IgD-negative memory B cell (primary cell): Measurements from ENCODE around the gene DVL1. TPM values are rescaled to one million over a fixed set of nuclear protein-coding genes. Genes with fewer than 3 reads are reported as not detected.
"Not testable (repeated sequence)": the region's sequence is repeated elsewhere in the genome, so short reads cannot be mapped to it uniquely, and the experiment has no call there.

Experiments
- H3K27ac Mint-ChIP-seq, 3 donors: one replicate each; pipeline ENCODE4 v1.8.0; 2020 to 2022; ENCODE audit warnings: mild to moderate bottlenecking in 3 of 3, mixed read lengths in 3 of 3, moderate library complexity in 1 of 3
- H3K27me3 Mint-ChIP-seq: one replicate; pipeline ENCODE4 v1.8.0; 2021; ENCODE audit warnings: mixed read lengths
- H3K36me3 Mint-ChIP-seq: one replicate; pipeline ENCODE4 v1.8.0; 2020; ENCODE audit warnings: mild to moderate bottlenecking, mixed read lengths
- H3K4me1 Mint-ChIP-seq, 3 donors: one replicate each; pipeline ENCODE4 v1.8.0; 2020 to 2022; ENCODE audit warnings: mixed read lengths in 3 of 3, mild to moderate bottlenecking in 1 of 3
- H3K4me3 Mint-ChIP-seq, 4 donors: one replicate each; pipeline ENCODE4 v1.8.0; 2020 to 2022; ENCODE audit warnings: mild to moderate bottlenecking in 4 of 4, mixed read lengths in 4 of 4, moderate library complexity in 3 of 4
- H3K9me3 Mint-ChIP-seq, 3 donors: one replicate each; pipeline ENCODE4 v1.8.0; 2020 to 2021; ENCODE audit warnings: mixed read lengths in 3 of 3, mild to moderate bottlenecking in 1 of 3
- polyA plus RNA-seq: library from polyadenylated mRNA; unstranded; fragments of 300-500 nt; fragmentation: Illumina TruSeq; gene quantifications from one replicate; pipeline ENCODE4 v1.2.3, GENCODE V29; 2021

The DVL1 gene
- polyA plus RNA-seq, 1 donor from 2014 or later: 1.0 TPM

GRCh38 chr1:1380860-1381259 is 31.6 kb upstream of the DVL1 start:
- no peaks in the 10 kb centered on the region for H3K9me3 Mint-ChIP-seq
- H3K27me3 Mint-ChIP-seq: no peaks in the 10 kb centered on the region
- H3K27ac Mint-ChIP-seq: no peak overlapping the region
- H3K4me3 Mint-ChIP-seq: no peak overlapping the region
- no peaks in the 10 kb centered on the region for H3K36me3 Mint-ChIP-seq
- peaks cover 0 to 2% (median 2%) of the 10 kb centered on the region in 3 donors for H3K4me1 Mint-ChIP-seq

GRCh38 chr1:1377540-1378205 is 28.5 kb upstream of the DVL1 start:
- peak overlapping the region in 1 of 3 donors; percentile 59 for H3K27ac Mint-ChIP-seq
- peak overlapping the region in 1 of 4 donors; percentile 22 for H3K4me3 Mint-ChIP-seq

DNA sequence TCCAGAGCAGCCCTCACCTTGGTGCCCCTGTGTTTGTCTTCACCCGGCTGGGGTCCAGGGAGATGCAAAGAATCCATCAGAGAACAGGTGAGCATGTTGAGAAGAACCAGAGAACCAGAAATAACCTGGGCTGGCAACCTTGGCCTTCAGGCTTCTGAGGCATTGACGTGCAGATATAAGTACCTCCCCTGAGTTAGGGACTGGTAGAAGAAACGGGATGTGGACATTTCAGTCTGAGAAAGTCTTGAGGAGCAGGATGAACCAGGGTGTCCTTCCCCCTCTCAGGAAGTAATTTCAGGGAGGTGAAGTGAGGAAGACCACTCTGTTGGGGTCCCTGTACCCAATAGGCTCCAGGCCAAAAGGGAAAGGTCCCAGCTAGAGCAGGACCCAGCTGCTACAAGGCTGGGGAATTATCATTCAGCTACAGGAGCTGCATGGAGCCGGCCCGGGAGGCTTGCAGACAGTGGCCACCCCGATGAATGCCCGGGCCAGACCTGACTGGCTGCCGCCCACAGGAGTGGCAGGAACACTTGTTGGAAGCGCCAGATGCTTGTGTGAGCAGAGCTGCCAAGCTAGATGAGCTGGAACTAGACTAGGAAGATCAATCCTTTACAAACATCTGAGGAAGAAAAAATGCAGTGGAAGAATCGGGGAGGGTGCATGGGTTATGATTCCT is 27.5 kb upstream of the DVL1 start:
- Mint-ChIP-seq H3K27ac (peak overlapping the region in 1 of 3 donors; percentile 85), H3K4me3 (peak overlapping the region; percentile 54 to 93 (median 67)), H3K4me1 (peaks cover 4 to 8% (median 5%) of the 10 kb centered on the region in 3 donors), H3K27me3 (no peaks in the 10 kb centered on the region), H3K36me3 (no peaks in the 10 kb centered on the region), H3K9me3 (no peaks in the 10 kb centered on the region)

More at GRCh38 chr1:1377540-1378205, 28.5 kb upstream of the DVL1 start:
- H3K4me1 Mint-ChIP-seq: peaks cover 4 to 7% (median 5%) of the 10 kb centered on the region in 3 donors
- H3K27me3 Mint-ChIP-seq: no peaks in the 10 kb centered on the region
- no peaks in the 10 kb centered on the region for H3K36me3 Mint-ChIP-seq
- no peaks in the 10 kb centered on the region for H3K9me3 Mint-ChIP-seq

- H3K27me3 Mint-ChIP-seq: no peaks in the 10 kb centered on the region
Observed at GRCh38 chr1:1374929-1375662, 25.9 kb upstream of the DVL1 start, which contains the start of gene AURKAIP1. Gene AURKAIP1, minus strand, starts transcription at chr1:1375207. Its CDS starts 451 bp downstream, at chr1:1374756.

GRCh38 chr1:1374589-1374928 is 25.3 kb upstream of the DVL1 start:
- Mint-ChIP-seq H3K4me1 (peaks cover 5 to 8% (median 6%) of the 10 kb centered on the region in 3 donors), H3K4me3 (peak overlapping the region; percentile 85 to 93 (median 90)), H3K36me3 (no peaks in the 10 kb centered on the region), H3K27me3 (no peaks in the 10 kb centered on the region), H3K27ac (peak overlapping the region in 1 of 3 donors; percentile 67), H3K9me3 (no peaks in the 10 kb centered on the region)

More at GRCh38 chr1:1374929-1375662, 25.9 kb upstream of the DVL1 start, which contains the start of gene AURKAIP1:
- peak within 1 kb of the TSS; percentile 91 to 96 (median 96) for H3K27ac Mint-ChIP-seq
- H3K9me3 Mint-ChIP-seq: no peaks in the 10 kb centered on the region
- H3K4me3 Mint-ChIP-seq: peak within 1 kb of the TSS; percentile 85 to 93 (median 90)
- H3K4me1 Mint-ChIP-seq: peaks cover 5 to 8% (median 5%) of the 10 kb centered on the region in 3 donors
- H3K36me3 Mint-ChIP-seq: no peaks in the 10 kb centered on the region

GRCh38 chr1:1373815-1374588 is 24.8 kb upstream of the DVL1 start:
- H3K9me3 Mint-ChIP-seq: no peaks in the 10 kb centered on the region
- peak overlapping the region; percentile 85 to 93 (median 90) for H3K4me3 Mint-ChIP-seq
- peak overlapping the region in 1 of 3 donors; percentile 67 for H3K27ac Mint-ChIP-seq
- no peaks in the 10 kb centered on the region for H3K27me3 Mint-ChIP-seq
- peaks cover 5 to 8% (median 6%) of the 10 kb centered on the region in 3 donors for H3K4me1 Mint-ChIP-seq
- no peaks in the 10 kb centered on the region for H3K36me3 Mint-ChIP-seq

DNA sequence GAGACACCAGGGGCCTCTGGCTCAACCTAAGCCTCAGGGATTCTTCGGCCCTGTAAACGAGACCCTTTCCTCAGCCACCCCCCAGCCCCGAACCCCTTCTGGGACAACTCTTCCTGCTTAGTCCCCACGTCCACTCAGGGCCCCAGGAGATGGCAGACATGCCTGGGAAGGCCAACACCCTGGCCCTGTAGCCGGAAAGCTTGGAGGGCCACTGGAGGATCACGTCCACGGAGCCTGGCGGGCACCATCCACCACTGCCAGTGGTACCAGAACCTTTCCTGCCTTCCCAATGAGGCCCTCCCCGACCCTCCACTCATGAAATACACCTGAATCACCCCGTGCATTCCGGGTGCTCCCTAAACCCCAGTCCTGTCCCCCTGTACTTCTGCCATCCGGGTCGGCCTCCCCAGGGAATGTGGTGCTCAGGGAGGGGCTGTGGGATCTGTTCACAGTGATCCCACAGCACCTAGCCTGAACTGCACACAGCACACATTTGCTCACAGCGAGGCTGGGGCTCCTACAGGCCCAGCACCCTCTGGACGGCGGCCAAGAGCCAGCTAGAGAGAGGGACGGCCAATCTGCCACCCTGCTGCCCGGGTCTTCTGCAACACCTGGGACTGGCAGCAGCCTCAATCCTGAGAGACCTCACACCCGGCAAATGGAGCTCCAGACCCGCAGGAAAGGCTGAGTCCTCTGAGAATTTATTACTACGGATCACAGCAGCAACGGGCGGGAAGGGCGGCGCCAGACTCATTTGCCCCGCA is 24.0 kb upstream of the DVL1 start:
- no peaks in the 10 kb centered on the region for H3K36me3 Mint-ChIP-seq
- no peaks in the 10 kb centered on the region for H3K9me3 Mint-ChIP-seq
- H3K27me3 Mint-ChIP-seq: no peaks in the 10 kb centered on the region
- H3K4me3 Mint-ChIP-seq: peak overlapping the region; percentile 63 to 89 (median 86)
- H3K4me1 Mint-ChIP-seq: peaks cover 5 to 8% (median 6%) of the 10 kb centered on the region in 3 donors
- H3K27ac Mint-ChIP-seq: peak overlapping the region in 1 of 3 donors; percentile 45

- H3K27ac Mint-ChIP-seq: peak overlapping the region; percentile 84 to 91 (median 85)
- peak overlapping the region in 3 of 4 donors; percentile 52 to 84 (median 59) for H3K4me3 Mint-ChIP-seq
- peaks cover 5 to 8% (median 6%) of the 10 kb centered on the region in 3 donors for H3K4me1 Mint-ChIP-seq
- no peaks in the 10 kb centered on the region for H3K27me3 Mint-ChIP-seq
- no peaks in the 10 kb centered on the region for H3K36me3 Mint-ChIP-seq
- H3K9me3 Mint-ChIP-seq: no peaks in the 10 kb centered on the region
Observed at GRCh38 chr1:1371746-1372711, 22.8 kb upstream of the DVL1 start.

DNA sequence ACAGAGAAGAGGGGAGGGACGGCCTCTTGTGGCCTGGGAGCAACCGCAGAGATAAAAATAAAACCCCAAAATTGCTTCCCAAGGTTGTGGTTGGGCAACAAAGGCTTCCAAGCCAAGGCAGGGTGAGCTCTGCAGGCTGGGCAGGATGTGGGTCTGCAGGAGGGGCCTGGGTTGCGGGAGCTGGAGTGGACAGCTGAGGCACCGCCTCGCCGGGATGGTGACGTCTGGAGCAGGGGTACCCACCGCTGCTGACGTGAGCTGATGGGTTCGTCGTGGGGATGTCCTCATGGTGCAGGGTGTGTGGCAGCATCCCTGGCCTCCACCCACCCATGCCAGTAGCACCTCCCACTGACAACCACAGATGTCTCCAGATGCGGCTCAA is 22.1 kb upstream of the DVL1 start:
- peak overlapping the region in 1 of 3 donors; percentile 84 for H3K27ac Mint-ChIP-seq
- no peaks in the 10 kb centered on the region for H3K9me3 Mint-ChIP-seq
- H3K27me3 Mint-ChIP-seq: no peaks in the 10 kb centered on the region
- H3K4me1 Mint-ChIP-seq: peaks cover 5 to 8% (median 6%) of the 10 kb centered on the region in 3 donors
- H3K36me3 Mint-ChIP-seq: no peaks in the 10 kb centered on the region
- H3K4me3 Mint-ChIP-seq: peak overlapping the region in 1 of 4 donors; percentile 84

DNA sequence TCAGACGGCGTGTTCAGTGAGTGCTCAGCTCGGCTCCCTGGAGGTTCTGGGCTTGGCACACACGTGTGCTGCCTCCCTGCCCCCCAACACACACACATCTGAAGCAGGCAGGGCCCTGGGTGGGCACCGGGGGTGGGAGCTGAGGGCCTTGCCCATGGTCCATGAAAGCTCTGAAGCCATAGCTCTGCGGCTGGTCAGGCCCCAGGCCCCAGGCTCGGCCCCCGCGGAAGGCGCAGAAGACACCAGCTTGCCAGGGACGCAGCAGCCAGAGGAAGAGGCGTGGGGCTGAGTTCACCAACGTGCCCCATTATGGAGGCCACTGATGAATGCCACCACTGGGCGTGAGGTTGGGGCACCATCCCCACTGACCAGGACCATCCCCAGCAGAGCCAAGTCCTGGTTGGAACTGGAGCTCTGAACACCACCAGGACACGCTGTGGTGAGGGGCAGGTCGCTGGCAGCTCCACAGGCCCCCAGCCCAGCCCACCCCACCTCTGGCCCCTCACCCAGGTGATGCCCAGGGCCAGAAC is 21.6 kb upstream of the DVL1 start:
- Mint-ChIP-seq H3K36me3 (no peaks in the 10 kb centered on the region), H3K4me1 (peaks cover 5 to 8% (median 6%) of the 10 kb centered on the region in 3 donors), H3K27me3 (no peaks in the 10 kb centered on the region), H3K9me3 (no peaks in the 10 kb centered on the region), H3K27ac (peak overlapping the region in 1 of 3 donors; percentile 84), H3K4me3 (peak overlapping the region in 1 of 4 donors; percentile 48)

DNA sequence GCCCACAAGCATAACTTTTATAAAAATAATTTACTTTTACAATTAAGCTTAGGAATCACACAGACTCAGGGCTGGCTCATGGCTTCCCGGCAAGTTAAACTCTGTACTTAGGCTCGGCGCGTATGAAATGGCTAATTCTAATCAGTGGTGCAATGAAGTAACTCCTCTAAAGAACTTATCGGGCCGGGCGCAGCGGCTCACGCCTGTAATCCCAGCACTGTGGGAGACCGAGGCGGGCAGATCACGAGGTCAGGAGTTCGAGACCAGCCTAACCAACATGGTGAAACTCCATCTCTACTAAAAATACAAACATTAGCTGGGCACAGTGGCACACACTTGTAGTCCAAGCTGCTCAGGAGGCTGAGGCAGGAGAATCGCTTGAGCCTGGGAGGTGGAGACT is 20.9 kb upstream of the DVL1 start:
- not testable (repeated sequence) for H3K9me3 Mint-ChIP-seq, H3K4me1 Mint-ChIP-seq, H3K27me3 Mint-ChIP-seq, H3K36me3 Mint-ChIP-seq
- Mint-ChIP-seq H3K4me3 (peak overlapping the region in 1 of 4 donors; percentile 48), H3K27ac (peak overlapping the region in 1 of 3 donors; percentile 53)

- Mint-ChIP-seq H3K27ac (no peak overlapping the region), H3K4me3 (no peak overlapping the region), H3K9me3 (no peaks in the 10 kb centered on the region), H3K36me3 (no peaks in the 10 kb centered on the region), H3K4me1 (peaks cover 0 to 2% (median 2%) of the 10 kb centered on the region in 3 donors), H3K27me3 (no peaks in the 10 kb centered on the region)
Observed at GRCh38 chr1:1367315-1367714, 18.1 kb upstream of the DVL1 start.

GRCh38 chr1:1366699-1367066 is 17.5 kb upstream of the DVL1 start:
- Mint-ChIP-seq H3K4me1 (peaks cover 0 to 4% (median 2%) of the 10 kb centered on the region in 3 donors), H3K4me3 (no peak overlapping the region), H3K27ac (no peak overlapping the region), H3K9me3 (no peaks in the 10 kb centered on the region), H3K36me3 (no peaks in the 10 kb centered on the region), H3K27me3 (no peaks in the 10 kb centered on the region)
